OCI-LY7 (cell line): Measurements from ENCODE around the gene CNTNAP4. TPM values are rescaled to one million over a fixed set of nuclear protein-coding genes. Genes with fewer than 3 reads are reported as not detected.

ENCODE experiments used
- BruUV-seq: library from RNA; stranded (reverse); fragments of 400-500 nt; replicated peaks from 2 replicates; lab custom pipeline; 2021; lab: Mats Ljungman, UMichigan
- CTCF ChIA-PET: fragments of 300-600 bp; sonication (Branson Sonifier 250); formaldehyde crosslinking; loops from one replicate; lab custom pipeline; 2022; ENCODE audit warnings: antibody characterized with exemption; ENCODE audit not compliant: unreplicated experiment; lab: Charles Lee
- POLR2A ChIA-PET: fragments of 300-600 bp; sonication (Branson Sonifier 250); formaldehyde crosslinking; loops from one replicate; lab custom pipeline; 2022; ENCODE audit warnings: antibody characterized with exemption; lab: Charles Lee
- DNase-seq: peaks from one replicate; pipeline ENCODE4 v3.0.0-alpha.2; 2015; ENCODE audit warnings: low spot score
- H2AFZ ChIP-seq: fragments of 200-600 bp; sonication (generic), shearing (Covaris generic); 2 replicates; pipeline ENCODE4 v1.6.1; 2014; ENCODE audit warnings: mild to moderate bottlenecking, antibody characterized with exemption, low read length, moderate library complexity
- H3K27ac ChIP-seq: fragments of 200-600 bp; sonication (generic); 2 replicates; pipeline ENCODE4 v1.5.1; 2014; ENCODE audit warnings: mixed run types, low read depth, mild to moderate bottlenecking, moderate library complexity, low read length, inconsistent platforms; ENCODE audit not compliant: poor library complexity, severe bottlenecking
- H3K36me3 ChIP-seq: fragments of 200-600 bp; sonication (generic); 2 replicates; pipeline ENCODE4 v1.6.1; 2014; ENCODE audit warnings: mild to moderate bottlenecking, antibody characterized with exemption, low read length, moderate library complexity, mixed read lengths; ENCODE audit not compliant: insufficient read depth
- H3K4me1 ChIP-seq: fragments of 200-600 bp; sonication (generic); 2 replicates; pipeline ENCODE4 v1.5.1; 2014; ENCODE audit warnings: mild to moderate bottlenecking, low read length; ENCODE audit not compliant: insufficient read depth, poor library complexity, severe bottlenecking
- H3K4me2 ChIP-seq: fragments of 200-600 bp; sonication (generic); 2 replicates; pipeline ENCODE4 v1.6.1; 2014; ENCODE audit warnings: mild to moderate bottlenecking, low read length
- H3K4me3 ChIP-seq: fragments of 200-600 bp; sonication (generic); 2 replicates; pipeline ENCODE4 v1.5.1; 2014; ENCODE audit warnings: mild to moderate bottlenecking, low read depth, low read length; ENCODE audit not compliant: poor library complexity, severe bottlenecking
- H3K79me2 ChIP-seq: fragments of 200-600 bp; sonication (generic); 2 replicates; pipeline ENCODE4 v1.6.1; 2016; ENCODE audit warnings: low read depth, mild to moderate bottlenecking, low read length, moderate library complexity, mixed read lengths; ENCODE audit not compliant: insufficient read depth
- H3K9me2 ChIP-seq: fragments of 200-600 bp; sonication (generic); 2 replicates; pipeline ENCODE4 v1.6.1; 2016; ENCODE audit warnings: mild to moderate bottlenecking, low read length, mixed read lengths; ENCODE audit not compliant: insufficient read depth
- H3K9me3 ChIP-seq: fragments of 200-600 bp; sonication (generic); 2 replicates; pipeline ENCODE4 v1.6.1; 2014; ENCODE audit warnings: mild to moderate bottlenecking, mixed run types, low read length, mixed read lengths
- H4K20me1 ChIP-seq: fragments of 200-600 bp; sonication (generic); 2 replicates; pipeline ENCODE4 v1.6.1; 2014; ENCODE audit warnings: mild to moderate bottlenecking, antibody characterized with exemption, low read length, moderate library complexity, mixed read lengths; ENCODE audit not compliant: insufficient read depth
- EZH2phosphoT487 ChIP-seq: fragments of 200-600 bp; sonication (generic); IDR thresholded peaks from 2 replicates; pipeline ENCODE4 v1.6.1; 2018; ENCODE audit warnings: low read depth, borderline replicate concordance, mild to moderate bottlenecking, mixed run types, antibody characterized with exemption, low read length, moderate library complexity, mixed read lengths
- intact Hi-C: fragments of 100-400 bp; cut with micrococcal nuclease; formaldehyde crosslinking; loops from one replicate; pipeline ENCODE4 v1.10.0; 2022; ENCODE audit not compliant: unreplicated experiment
- total RNA-seq, 2 experiments: library from RNA; depleted of rRNA in 1 of 2; stranded (reverse); fragments of >200 nt in 1 of 2; shearing (Covaris generic) in 1 of 2; gene quantifications; 2 replicates each; pipeline ENCODE4 v1.2.3, GENCODE V29; 2014 to 2022
- TF ChIP-seq, protein P1 (sequence below): fragments of 200-600 bp; sonication (generic); conservative IDR thresholded peaks from 2 replicates; pipeline ENCODE4 v1.5.1; 2014; ENCODE audit warnings: mild to moderate bottlenecking, antibody characterized with exemption, low read length, moderate library complexity, mixed read lengths

The CNTNAP4 gene
- total RNA-seq, 2 experiments from 2014 or later = not detected

DNA sequence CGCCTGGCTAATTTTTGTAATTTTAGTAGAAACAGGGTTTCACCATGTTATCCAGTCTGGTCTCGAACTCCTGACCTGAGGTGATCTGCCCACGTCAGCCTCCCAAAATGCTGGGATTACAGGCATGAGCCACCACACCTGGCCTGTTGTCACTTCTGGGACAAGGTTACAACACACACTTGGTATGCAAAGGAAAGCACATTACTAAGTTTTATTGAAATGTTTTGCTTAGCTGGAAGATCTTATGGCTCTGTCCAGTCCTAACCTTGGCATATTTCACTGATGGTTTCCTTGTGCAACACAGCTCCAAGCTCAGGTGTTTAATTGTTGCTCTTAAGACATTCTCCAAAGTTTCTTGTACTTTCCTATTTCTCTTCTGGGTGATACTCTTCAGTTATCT lies 94.2 kb downstream of the CNTNAP4 start:
- no peak overlapping the region for H3K4me2 ChIP-seq
- ChIA-PET CTCF (no interaction called here), POLR2A (interaction anchor here (0.6 kb wide), 1 partner anchor 140 kb away, joined by 3 read pairs; no protein-coding TSS in a partner anchor)
- no peaks in the 10 kb centered on the region for H3K9me3 ChIP-seq
- H2AFZ ChIP-seq = no peak overlapping the region
- no peaks in the 10 kb centered on the region for H3K9me2 ChIP-seq
- no peaks in the 10 kb centered on the region for H3K36me3 ChIP-seq
- no TSS peak for BruUV-seq
- no peak for DNase-seq
- H3K4me3 ChIP-seq = no peak overlapping the region
- TF ChIP-seq, protein P1, sequence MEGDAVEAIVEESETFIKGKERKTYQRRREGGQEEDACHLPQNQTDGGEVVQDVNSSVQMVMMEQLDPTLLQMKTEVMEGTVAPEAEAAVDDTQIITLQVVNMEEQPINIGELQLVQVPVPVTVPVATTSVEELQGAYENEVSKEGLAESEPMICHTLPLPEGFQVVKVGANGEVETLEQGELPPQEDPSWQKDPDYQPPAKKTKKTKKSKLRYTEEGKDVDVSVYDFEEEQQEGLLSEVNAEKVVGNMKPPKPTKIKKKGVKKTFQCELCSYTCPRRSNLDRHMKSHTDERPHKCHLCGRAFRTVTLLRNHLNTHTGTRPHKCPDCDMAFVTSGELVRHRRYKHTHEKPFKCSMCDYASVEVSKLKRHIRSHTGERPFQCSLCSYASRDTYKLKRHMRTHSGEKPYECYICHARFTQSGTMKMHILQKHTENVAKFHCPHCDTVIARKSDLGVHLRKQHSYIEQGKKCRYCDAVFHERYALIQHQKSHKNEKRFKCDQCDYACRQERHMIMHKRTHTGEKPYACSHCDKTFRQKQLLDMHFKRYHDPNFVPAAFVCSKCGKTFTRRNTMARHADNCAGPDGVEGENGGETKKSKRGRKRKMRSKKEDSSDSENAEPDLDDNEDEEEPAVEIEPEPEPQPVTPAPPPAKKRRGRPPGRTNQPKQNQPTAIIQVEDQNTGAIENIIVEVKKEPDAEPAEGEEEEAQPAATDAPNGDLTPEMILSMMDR = no peak
- TF ChIP-seq EZH2phosphoT487 = no peak
- no peaks in the 10 kb centered on the region for H3K79me2 ChIP-seq
- H3K4me1 ChIP-seq = no peaks in the 10 kb centered on the region
- H4K20me1 ChIP-seq = no peaks in the 10 kb centered on the region
- intact Hi-C loops = no loop called here
- no peak overlapping the region for H3K27ac ChIP-seq

DNA sequence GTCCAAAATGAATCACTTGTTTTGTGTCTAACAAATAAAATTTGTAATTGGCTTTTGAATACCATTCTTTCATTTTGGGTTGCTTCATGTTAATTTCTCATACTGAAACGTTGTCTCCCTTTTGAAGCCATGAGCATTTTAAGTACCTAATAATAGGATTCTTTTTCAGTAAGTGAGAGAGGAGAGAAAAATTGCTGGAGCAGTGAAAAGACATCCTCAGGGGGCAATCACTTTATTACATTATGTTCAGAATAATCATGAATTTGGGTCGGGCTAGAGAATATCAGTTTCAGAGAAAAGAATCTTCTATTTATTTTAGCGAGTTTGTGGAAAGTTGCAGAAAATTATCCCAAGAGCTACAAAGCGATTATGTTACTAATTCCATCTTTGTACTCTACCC lies 96.8 kb downstream of the CNTNAP4 start:
- Histone ChIP-seq H3K27ac (no peak overlapping the region), H3K36me3 (no peaks in the 10 kb centered on the region), H3K4me1 (no peaks in the 10 kb centered on the region), H3K9me3 (no peaks in the 10 kb centered on the region), H4K20me1 (no peaks in the 10 kb centered on the region), H3K79me2 (no peaks in the 10 kb centered on the region), H3K4me2 (no peak overlapping the region), H3K4me3 (no peak overlapping the region), H2AFZ (no peak overlapping the region), H3K9me2 (no peaks in the 10 kb centered on the region)
- ChIA-PET CTCF (interaction anchor here (0.6 kb wide), 1 partner anchor 916 kb away, joined by 3 read pairs; no protein-coding TSS in a partner anchor), POLR2A (no interaction called here)
- no peak for TF ChIP-seq EZH2phosphoT487
- TF ChIP-seq, protein P1 = no peak
- intact Hi-C loops = no loop called here
- no TSS peak for BruUV-seq
- no peak for DNase-seq

DNA sequence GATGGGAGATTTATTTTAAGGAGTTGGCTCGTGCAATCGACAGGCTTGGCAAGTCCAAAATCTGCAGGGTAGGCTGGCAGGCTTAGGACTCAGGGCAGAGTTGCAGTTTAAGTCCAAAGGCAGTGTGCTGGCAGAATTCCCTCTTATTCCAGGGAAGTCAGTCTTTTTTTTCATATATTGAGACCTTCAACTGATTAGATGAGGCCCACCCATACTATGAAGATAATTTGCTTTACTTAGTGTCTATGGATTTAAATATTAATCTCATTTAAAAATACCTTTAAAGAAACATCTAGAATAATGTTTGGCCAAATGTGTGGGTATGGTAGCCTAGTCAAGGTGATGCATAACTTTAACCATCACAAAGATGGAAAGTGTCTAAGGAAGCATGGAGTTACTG lies 99.8 kb downstream of the CNTNAP4 start:
- no TSS peak for BruUV-seq
- H3K4me2 ChIP-seq = no peak overlapping the region
- TF ChIP-seq, protein P1 = no peak
- TF ChIP-seq EZH2phosphoT487 = no peak

More for the DNA sequence above, 99.8 kb downstream of the CNTNAP4 start:
- Histone ChIP-seq H3K36me3 (no peaks in the 10 kb centered on the region), H3K9me2 (no peaks in the 10 kb centered on the region), H3K4me3 (no peak overlapping the region), H4K20me1 (no peaks in the 10 kb centered on the region), H3K9me3 (no peaks in the 10 kb centered on the region), H3K79me2 (no peaks in the 10 kb centered on the region), H2AFZ (no peak overlapping the region), H3K27ac (no peak overlapping the region), H3K4me1 (no peaks in the 10 kb centered on the region)
- ChIA-PET POLR2A (no interaction called here), CTCF (no interaction called here)
- DNase-seq = no peak
- intact Hi-C loops = no loop called here
